Neural crest cell (in vitro differentiated cells): ENCODE data around the gene ITGA2. TPM values are rescaled to one million over a fixed set of nuclear protein-coding genes. Genes with fewer than 3 reads are reported as not detected.

Experiments
- DNase-seq: peaks from one replicate; pipeline ENCODE4 v3.0.0; 2021; ENCODE audit warnings: low read depth, mixed read lengths, low spot score
- H3K27ac Mint-ChIP-seq: one replicate; pipeline ENCODE4 v1.8.0; 2021; ENCODE audit warnings: mild to moderate bottlenecking, mixed read lengths; ENCODE audit not compliant: unreplicated experiment
- H3K27me3 Mint-ChIP-seq: 2 replicates; pipeline ENCODE4 v1.8.0; 2021; ENCODE audit warnings: low read depth, mild to moderate bottlenecking, mixed read lengths
- H3K36me3 Mint-ChIP-seq: 2 replicates; pipeline ENCODE4 v1.8.0; 2021; ENCODE audit warnings: low read depth, mild to moderate bottlenecking, mixed read lengths
- H3K4me1 Mint-ChIP-seq: 2 replicates; pipeline ENCODE4 v1.8.0; 2021; ENCODE audit warnings: mixed read lengths
- H3K4me3 Mint-ChIP-seq: one replicate; pipeline ENCODE4 v1.8.0; 2021; ENCODE audit warnings: mild to moderate bottlenecking, mixed read lengths
- H3K9me3 Mint-ChIP-seq: 2 replicates; pipeline ENCODE4 v1.8.0; 2021; ENCODE audit warnings: mixed read lengths
- total RNA-seq: library from RNA; stranded (reverse); gene quantifications from 2 replicates; pipeline ENCODE4 v1.2.1, GENCODE V29; 2021
- TF ChIP-seq, protein P1 (sequence below): fragments of 200-600 bp; sonication (generic); conservative IDR thresholded peaks from 2 replicates; pipeline ENCODE4 v1.5.0; 2021; ENCODE audit warnings: antibody characterized with exemption, mild to moderate bottlenecking

The ITGA2 gene
- total RNA-seq, 1 donor from 2014 or later = 1.7 TPM

DNA sequence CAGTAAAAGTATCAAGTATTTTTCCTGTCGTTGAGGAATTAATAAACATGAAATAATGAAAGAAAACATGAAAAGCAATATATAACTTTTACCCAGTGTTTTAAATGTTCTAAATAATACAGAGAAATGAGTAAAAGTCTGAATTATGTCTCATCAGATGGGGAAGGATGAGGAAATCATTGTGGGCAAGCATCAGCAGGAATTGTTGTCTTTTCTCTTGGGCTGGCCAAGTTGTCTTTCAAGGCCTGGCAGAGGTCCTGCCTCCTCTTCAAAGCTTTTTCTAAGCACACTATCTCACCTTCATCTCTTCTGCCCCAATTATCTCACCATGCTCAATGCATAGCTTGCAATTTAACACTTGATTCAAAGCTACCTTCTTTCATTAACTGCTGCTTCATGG lies 78.5 kb downstream of the ITGA2 start:
- Mint-ChIP-seq H3K4me1 (no peaks in the 10 kb centered on the region), H3K36me3 (no peaks in the 10 kb centered on the region), H3K27me3 (no peaks in the 10 kb centered on the region), H3K9me3 (no peaks in the 10 kb centered on the region), H3K4me3 (no peak overlapping the region), H3K27ac (no peak overlapping the region)
- TF ChIP-seq, protein P1, sequence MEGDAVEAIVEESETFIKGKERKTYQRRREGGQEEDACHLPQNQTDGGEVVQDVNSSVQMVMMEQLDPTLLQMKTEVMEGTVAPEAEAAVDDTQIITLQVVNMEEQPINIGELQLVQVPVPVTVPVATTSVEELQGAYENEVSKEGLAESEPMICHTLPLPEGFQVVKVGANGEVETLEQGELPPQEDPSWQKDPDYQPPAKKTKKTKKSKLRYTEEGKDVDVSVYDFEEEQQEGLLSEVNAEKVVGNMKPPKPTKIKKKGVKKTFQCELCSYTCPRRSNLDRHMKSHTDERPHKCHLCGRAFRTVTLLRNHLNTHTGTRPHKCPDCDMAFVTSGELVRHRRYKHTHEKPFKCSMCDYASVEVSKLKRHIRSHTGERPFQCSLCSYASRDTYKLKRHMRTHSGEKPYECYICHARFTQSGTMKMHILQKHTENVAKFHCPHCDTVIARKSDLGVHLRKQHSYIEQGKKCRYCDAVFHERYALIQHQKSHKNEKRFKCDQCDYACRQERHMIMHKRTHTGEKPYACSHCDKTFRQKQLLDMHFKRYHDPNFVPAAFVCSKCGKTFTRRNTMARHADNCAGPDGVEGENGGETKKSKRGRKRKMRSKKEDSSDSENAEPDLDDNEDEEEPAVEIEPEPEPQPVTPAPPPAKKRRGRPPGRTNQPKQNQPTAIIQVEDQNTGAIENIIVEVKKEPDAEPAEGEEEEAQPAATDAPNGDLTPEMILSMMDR = no peak
- no peak for DNase-seq

- H3K27me3 Mint-ChIP-seq = no peaks in the 10 kb centered on the region
- TF ChIP-seq, protein P1 = no peak
- no peaks in the 10 kb centered on the region for H3K9me3 Mint-ChIP-seq
- no peaks in the 10 kb centered on the region for H3K4me1 Mint-ChIP-seq
- no peak overlapping the region for H3K4me3 Mint-ChIP-seq
- H3K36me3 Mint-ChIP-seq = no peaks in the 10 kb centered on the region
- H3K27ac Mint-ChIP-seq = no peak overlapping the region
- DNase-seq = no peak
Measured at GRCh38 chr5:53068291-53068836, 79.2 kb downstream of the ITGA2 start.

- TF ChIP-seq, protein P1 = no peak
- H3K36me3 Mint-ChIP-seq = no peaks in the 10 kb centered on the region
Measured at GRCh38 chr5:53069626-53070025, 80.5 kb downstream of the ITGA2 start.

DNA sequence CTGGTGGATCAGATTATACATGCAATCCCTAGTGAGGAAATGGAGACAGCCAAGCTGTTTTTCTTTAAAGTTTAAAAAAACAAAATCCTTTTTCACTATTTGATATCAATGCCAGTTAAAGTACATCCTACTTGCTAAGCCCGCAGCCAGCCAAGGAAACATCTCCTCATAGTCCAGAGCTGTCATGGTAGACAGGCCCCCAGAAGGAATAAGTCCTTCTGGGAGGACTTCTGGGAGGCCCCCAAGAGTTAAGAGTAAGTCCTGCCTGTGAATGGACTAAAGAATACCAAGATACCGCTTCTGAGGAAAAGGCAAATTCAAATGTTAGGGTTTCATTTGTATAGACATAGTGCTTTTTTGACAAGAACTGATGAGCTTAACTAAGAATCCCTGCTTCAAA lies 82.1 kb downstream of the ITGA2 start:
- Mint-ChIP-seq H3K36me3 (no peaks in the 10 kb centered on the region), H3K27ac (no peak overlapping the region), H3K9me3 (no peaks in the 10 kb centered on the region), H3K4me3 (no peak overlapping the region), H3K27me3 (no peaks in the 10 kb centered on the region), H3K4me1 (no peaks in the 10 kb centered on the region)
- no peak for DNase-seq
- TF ChIP-seq, protein P1 = no peak

More at GRCh38 chr5:53069626-53070025, 80.5 kb downstream of the ITGA2 start:
- Mint-ChIP-seq H3K27me3 (no peaks in the 10 kb centered on the region), H3K4me1 (no peaks in the 10 kb centered on the region), H3K27ac (no peak overlapping the region), H3K9me3 (no peaks in the 10 kb centered on the region), H3K4me3 (no peak overlapping the region)
- no peak for DNase-seq

GRCh38 chr5:53071738-53072137 lies 82.6 kb downstream of the ITGA2 start:
- TF ChIP-seq, protein P1 = no peak
- no peak overlapping the region for H3K27ac Mint-ChIP-seq
- H3K9me3 Mint-ChIP-seq = no peaks in the 10 kb centered on the region
- no peaks in the 10 kb centered on the region for H3K4me1 Mint-ChIP-seq
- no peaks in the 10 kb centered on the region for H3K27me3 Mint-ChIP-seq
- H3K36me3 Mint-ChIP-seq = no peaks in the 10 kb centered on the region
- H3K4me3 Mint-ChIP-seq = no peak overlapping the region
- DNase-seq = no peak
